Hepatocyte (in vitro differentiated cells): ENCODE data around the gene ANO3.

ENCODE experiments used
- EZH2 ChIP-seq: fragments of 200-600 bp; sonication (generic); IDR thresholded peaks from 2 replicates; pipeline ENCODE4 v1.6.1; 2016; ENCODE audit warnings: antibody characterized with exemption, mild to moderate bottlenecking, borderline replicate concordance
- TF ChIP-seq, protein P1 (sequence below): fragments of 200-600 bp; sonication (generic); IDR thresholded peaks from 2 replicates; pipeline ENCODE4 v1.5.1; 2016; ENCODE audit warnings: antibody characterized with exemption, mild to moderate bottlenecking; ENCODE audit not compliant: poor library complexity

DNA sequence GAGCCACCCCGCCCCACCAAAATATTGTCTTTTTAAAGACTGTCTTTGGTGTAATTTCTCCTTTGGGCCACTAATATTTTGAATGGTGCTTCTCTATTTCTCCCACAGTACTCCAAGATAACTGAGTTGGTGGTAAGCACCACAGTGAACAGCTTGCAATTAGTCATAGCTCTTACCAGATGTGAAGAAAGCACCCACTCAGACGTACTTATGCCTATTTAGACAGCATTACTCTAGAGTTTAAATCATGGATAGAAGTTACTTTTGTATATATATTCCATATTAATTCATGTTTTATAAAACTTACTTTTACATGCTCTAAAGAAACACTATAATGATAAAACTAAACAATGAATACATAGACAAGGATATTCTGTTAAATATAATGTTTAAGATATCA lies 12.7 kb downstream of the ANO3 start:
- TF ChIP-seq, protein P1, sequence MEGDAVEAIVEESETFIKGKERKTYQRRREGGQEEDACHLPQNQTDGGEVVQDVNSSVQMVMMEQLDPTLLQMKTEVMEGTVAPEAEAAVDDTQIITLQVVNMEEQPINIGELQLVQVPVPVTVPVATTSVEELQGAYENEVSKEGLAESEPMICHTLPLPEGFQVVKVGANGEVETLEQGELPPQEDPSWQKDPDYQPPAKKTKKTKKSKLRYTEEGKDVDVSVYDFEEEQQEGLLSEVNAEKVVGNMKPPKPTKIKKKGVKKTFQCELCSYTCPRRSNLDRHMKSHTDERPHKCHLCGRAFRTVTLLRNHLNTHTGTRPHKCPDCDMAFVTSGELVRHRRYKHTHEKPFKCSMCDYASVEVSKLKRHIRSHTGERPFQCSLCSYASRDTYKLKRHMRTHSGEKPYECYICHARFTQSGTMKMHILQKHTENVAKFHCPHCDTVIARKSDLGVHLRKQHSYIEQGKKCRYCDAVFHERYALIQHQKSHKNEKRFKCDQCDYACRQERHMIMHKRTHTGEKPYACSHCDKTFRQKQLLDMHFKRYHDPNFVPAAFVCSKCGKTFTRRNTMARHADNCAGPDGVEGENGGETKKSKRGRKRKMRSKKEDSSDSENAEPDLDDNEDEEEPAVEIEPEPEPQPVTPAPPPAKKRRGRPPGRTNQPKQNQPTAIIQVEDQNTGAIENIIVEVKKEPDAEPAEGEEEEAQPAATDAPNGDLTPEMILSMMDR = no peak
- TF ChIP-seq EZH2 = no peak
